Cardiac fibroblast (primary cell): Measurements from ENCODE around the gene OR51B2.
"Not testable (repeated sequence)": the region's sequence is repeated elsewhere in the genome, so short reads cannot be mapped to it uniquely, and the experiment has no call there.

Experiments used
- DNase-seq, 2 donors: peaks; one replicate each; pipeline versions ENCODE4 v3.0.0 to v3.0.0-alpha.2; 2010; ENCODE audit warnings: low read depth in 2 of 2
- H3K4me3 ChIP-seq, 2 donors: replicated peaks in 1 of 2; 1 replicate in 1 of 2; 2 replicates in 1 of 2; pipeline ENCODE4 v1.5.1; 2011; ENCODE audit warnings: low read depth in 2 of 2, low read length in 2 of 2, mild to moderate bottlenecking in 2 of 2, moderate library complexity in 1 of 2
- CTCF ChIP-seq: IDR thresholded peaks from one replicate; pipeline ENCODE4 v1.5.1; 2011; ENCODE audit warnings: low read depth, mild to moderate bottlenecking, low read length, inconsistent platforms

OR51B2 gene

GRCh38 chr11:5343474-5344335 lies 19.6 kb upstream of the OR51B2 start, which contains the start of gene OR51B5:
Gene OR51B5, minus strand, starts transcription at chr11:5343524. Its CDS starts 0 bp downstream, at chr11:5343524.
- no peak for TF ChIP-seq CTCF
- peak in 1 of 2 donors; percentile 65 for DNase-seq

GRCh38 chr11:5339771-5340322 lies 15.8 kb upstream of the OR51B2 start:
- DNase-seq: no peak
- no peak for TF ChIP-seq CTCF
- no peak overlapping the region for H3K4me3 ChIP-seq

More at GRCh38 chr11:5343474-5344335, 19.6 kb upstream of the OR51B2 start, which contains the start of gene OR51B5:
- H3K4me3 ChIP-seq: no peak within 1 kb of the TSS

- DNase-seq, H3K4me3 ChIP-seq: not testable (repeated sequence)
Measured at GRCh38 chr11:5337253-5337652, 13.2 kb upstream of the OR51B2 start.

GRCh38 chr11:5336331-5336730 lies 12.2 kb upstream of the OR51B2 start:
- TF ChIP-seq CTCF: no peak
- DNase-seq: peak in 1 of 2 donors; percentile 13
- no peak overlapping the region for H3K4me3 ChIP-seq

- no peak for DNase-seq
- no peak overlapping the region for H3K4me3 ChIP-seq
- no peak for TF ChIP-seq CTCF
Measured at GRCh38 chr11:5335170-5335569, 11.1 kb upstream of the OR51B2 start.

GRCh38 chr11:5317292-5317691 lies 6.8 kb downstream of the OR51B2 start:
- no peak for DNase-seq
- no peak overlapping the region for H3K4me3 ChIP-seq
- TF ChIP-seq CTCF: no peak

GRCh38 chr11:5313326-5314023 lies 10.6 kb downstream of the OR51B2 start:
- not testable (repeated sequence) for DNase-seq, H3K4me3 ChIP-seq
